Measurements from ENCODE around the gene BRCA1.

Gene BRCA1

GRCh38 chr17:43025766-43026537 lies 99.2 kb downstream of the BRCA1 start:
- TF ChIP-seq, protein P1, sequence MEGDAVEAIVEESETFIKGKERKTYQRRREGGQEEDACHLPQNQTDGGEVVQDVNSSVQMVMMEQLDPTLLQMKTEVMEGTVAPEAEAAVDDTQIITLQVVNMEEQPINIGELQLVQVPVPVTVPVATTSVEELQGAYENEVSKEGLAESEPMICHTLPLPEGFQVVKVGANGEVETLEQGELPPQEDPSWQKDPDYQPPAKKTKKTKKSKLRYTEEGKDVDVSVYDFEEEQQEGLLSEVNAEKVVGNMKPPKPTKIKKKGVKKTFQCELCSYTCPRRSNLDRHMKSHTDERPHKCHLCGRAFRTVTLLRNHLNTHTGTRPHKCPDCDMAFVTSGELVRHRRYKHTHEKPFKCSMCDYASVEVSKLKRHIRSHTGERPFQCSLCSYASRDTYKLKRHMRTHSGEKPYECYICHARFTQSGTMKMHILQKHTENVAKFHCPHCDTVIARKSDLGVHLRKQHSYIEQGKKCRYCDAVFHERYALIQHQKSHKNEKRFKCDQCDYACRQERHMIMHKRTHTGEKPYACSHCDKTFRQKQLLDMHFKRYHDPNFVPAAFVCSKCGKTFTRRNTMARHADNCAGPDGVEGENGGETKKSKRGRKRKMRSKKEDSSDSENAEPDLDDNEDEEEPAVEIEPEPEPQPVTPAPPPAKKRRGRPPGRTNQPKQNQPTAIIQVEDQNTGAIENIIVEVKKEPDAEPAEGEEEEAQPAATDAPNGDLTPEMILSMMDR (IDR thresholded peaks at IDR 0.05; ENCODE audit: insufficient read depth, low read depth, low read length, missing control alignments): no peak
- H3K4me3 ChIP-seq (ENCODE audit: low read length): no peak overlapping the region
- DNase-seq (ENCODE audit: low read depth): no peak

DNA sequence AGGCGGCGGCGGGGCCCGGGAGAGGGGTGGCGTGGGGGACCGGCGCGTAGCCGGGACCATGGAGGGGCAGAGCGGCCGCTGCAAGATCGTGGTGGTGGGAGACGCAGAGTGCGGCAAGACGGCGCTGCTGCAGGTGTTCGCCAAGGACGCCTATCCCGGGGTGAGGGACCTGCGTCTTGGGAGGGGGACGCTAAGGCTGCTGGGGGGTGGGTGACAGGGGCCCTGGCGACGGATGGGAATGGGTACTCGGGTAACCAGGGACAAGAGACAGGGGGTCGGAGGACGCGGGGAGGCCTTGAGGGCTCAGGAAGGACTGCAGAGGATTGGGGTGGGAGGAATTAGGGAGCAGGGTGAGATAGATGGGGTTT lies 99.9 kb downstream of the BRCA1 start:
- DNase-seq (ENCODE audit: low read depth): no peak
- peak overlapping the region; percentile 21 for H3K4me3 ChIP-seq (ENCODE audit: low read length)
- TF ChIP-seq, protein P1 (IDR thresholded peaks at IDR 0.05; ENCODE audit: insufficient read depth, low read depth, low read length, missing control alignments): no peak

DNA sequence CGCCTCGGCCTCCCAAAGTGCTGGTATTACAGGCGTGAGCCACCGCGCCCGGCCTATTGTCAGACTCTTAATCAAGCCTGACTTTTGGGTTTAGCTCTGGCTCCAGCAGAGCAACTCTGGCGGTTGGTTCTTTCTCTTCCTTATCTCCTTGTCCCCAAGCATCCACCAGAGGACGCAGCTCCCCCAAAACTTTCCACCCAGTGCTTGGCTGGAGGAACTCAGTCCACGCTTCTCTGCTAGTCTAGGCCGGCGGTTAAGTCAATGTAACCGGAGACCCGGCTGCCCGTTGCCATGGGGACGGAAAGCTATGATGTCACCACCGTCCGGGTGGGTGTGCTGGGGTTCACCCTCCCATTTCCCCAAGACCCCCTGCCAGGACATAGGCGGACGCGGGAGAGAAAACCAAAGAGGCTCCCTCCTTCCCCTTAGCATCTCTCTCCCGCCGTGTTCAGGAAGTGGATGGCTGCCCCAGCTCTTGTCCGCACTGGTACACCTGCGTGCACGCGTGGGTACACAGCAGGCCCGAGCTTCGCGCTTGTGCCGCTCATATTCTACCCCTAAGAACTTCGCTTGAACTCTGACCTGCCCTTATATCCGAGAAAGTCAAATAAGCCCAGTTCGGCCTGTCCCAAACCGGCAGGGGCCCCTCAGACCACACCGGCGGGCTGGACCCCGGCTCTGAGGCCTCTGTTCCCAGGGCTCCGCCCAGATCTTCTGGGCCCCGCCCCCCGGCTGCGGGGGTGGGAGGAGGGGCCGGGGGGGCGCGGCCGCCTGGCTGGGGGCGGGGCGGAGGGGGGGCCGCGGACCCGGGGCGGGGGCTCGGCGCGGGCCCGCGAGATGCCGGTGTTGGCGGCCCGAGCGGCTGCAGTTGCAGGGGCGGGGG lies 100.5 kb downstream of the BRCA1 start, which contains the start of gene RND2:
Gene RND2 (plus strand): TSS at position 825 of the 883 bp plus-strand sequence. CDS start 117 bp downstream, outside the sequence.
- peak; percentile 87 for DNase-seq (ENCODE audit: low read depth)
- TF ChIP-seq, protein P1 (IDR thresholded peaks at IDR 0.05; ENCODE audit: insufficient read depth, low read depth, low read length, missing control alignments): peak; percentile 73
- H3K4me3 ChIP-seq (ENCODE audit: low read length): peak within 1 kb of the TSS; percentile 61

DNA sequence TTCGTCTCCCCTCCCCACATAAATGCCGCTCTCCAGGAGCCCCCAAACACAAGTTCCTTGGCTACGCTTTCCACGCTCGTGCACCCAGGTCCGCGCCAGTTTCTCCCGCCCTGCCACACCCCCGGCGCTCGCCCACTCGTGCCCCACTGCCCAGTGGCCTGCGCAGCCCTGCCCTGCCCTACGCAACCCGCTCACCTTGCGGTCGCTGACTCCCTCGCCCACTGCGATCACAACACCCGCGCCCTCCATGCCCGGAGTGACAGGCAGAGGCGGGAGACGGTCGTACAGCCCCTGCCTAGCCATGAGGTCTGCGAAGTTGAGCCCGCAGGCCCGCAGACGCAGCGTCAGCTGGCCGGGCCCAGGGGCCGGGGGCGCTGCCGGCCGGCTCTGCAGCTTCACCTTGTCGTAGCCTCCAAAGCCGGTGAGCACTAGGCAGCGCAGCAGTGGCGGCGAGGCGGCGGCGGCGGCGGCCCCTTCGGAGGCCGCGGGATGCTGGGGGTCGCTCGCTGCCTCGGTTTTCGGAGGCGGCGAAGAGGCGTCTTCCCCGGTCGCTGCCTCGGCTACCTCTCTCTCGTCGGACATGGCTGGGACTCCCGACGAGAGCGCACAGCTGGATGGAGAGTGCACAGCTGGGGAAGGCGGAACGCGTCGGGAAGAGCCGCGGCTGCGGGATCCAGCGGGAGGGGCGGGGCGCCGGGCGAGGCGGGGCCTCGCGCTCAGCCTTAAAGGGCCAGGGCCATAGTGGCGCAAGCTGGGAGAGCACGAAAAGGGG lies 103.2 kb downstream of the BRCA1 start, which contains the start of gene VAT1:
Gene VAT1 (minus strand): TSS at position 645 of the 772 bp plus-strand sequence. CDS start 63 bp downstream, at position 582.
- H3K4me3 ChIP-seq (ENCODE audit: low read length): peak within 1 kb of the TSS; percentile 92
- DNase-seq (ENCODE audit: low read depth): peak; percentile 85
- TF ChIP-seq, protein P1 (IDR thresholded peaks at IDR 0.05; ENCODE audit: insufficient read depth, low read depth, low read length, missing control alignments): no peak

GRCh38 chr17:43020789-43021740 lies 104.1 kb downstream of the BRCA1 start:
- TF ChIP-seq, protein P1 (IDR thresholded peaks at IDR 0.05; ENCODE audit: insufficient read depth, low read depth, low read length, missing control alignments): no peak
- peak overlapping the region; percentile 92 for H3K4me3 ChIP-seq (ENCODE audit: low read length)
- DNase-seq (ENCODE audit: low read depth): peak; percentile 47
